ENCODE data around the gene TOPBP1.

- TF ChIP-seq POLR2A (IDR thresholded peaks at IDR 0.05) (no peak), CTCF (IDR thresholded peaks at IDR 0.05) (no peak)
Observed at GRCh38 chr3:133591271-133591742, 70.4 kb downstream of the TOPBP1 start.
